Kidney (tissue), 14 donors: ENCODE measurements around the gene TBX21. TPM values are rescaled to one million over a fixed set of nuclear protein-coding genes. Genes with fewer than 3 reads are reported as not detected.

Source experiments
- DNase-seq, 5 donors: peaks; one replicate each; pipeline ENCODE4 v3.0.0-alpha.2; 2013 to 2020
- FAIRE-seq: peaks from 2 replicates; lab custom pipeline; 2012; peaks lifted over from hg19 to GRCh38; lab: Jason Lieb, UNC
- H3K27ac ChIP-seq, 2 donors: one replicate each; pipeline ENCODE4 v1.7.0; 2013; ENCODE audit warnings: low read depth in 2 of 2, low read length in 2 of 2, inconsistent platforms in 1 of 2
- H3K27me3 ChIP-seq: one replicate; pipeline ENCODE4 v1.7.1; 2013; ENCODE audit warnings: low read length, inconsistent platforms; ENCODE audit not compliant: control insufficient read depth, insufficient read depth
- H3K36me3 ChIP-seq, 3 donors: one replicate each; pipeline versions ENCODE4 v1.7.0 to v1.7.1; 2013; ENCODE audit warnings: low read length in 3 of 3, control low read depth in 1 of 3, inconsistent platforms in 1 of 3; ENCODE audit not compliant: insufficient read depth in 3 of 3, control insufficient read depth in 2 of 3
- H3K4me1 ChIP-seq, 3 donors: one replicate each; pipeline versions ENCODE4 v1.7.0 to v1.7.1; 2013; ENCODE audit warnings: low read length in 3 of 3, inconsistent platforms in 1 of 3, low read depth in 1 of 3; ENCODE audit not compliant: control insufficient read depth in 2 of 3, insufficient read depth in 2 of 3
- H3K4me3 ChIP-seq, 3 donors: one replicate each; pipeline versions ENCODE4 v1.7.0 to v1.8.1; 2013; ENCODE audit warnings: low read length in 3 of 3, control low read depth in 1 of 3, inconsistent platforms in 1 of 3
- H3K9ac ChIP-seq, 3 donors: one replicate each; pipeline versions ENCODE4 v1.7.0 to v1.7.1; 2013; ENCODE audit warnings: low read length in 3 of 3, control low read depth in 1 of 3, inconsistent platforms in 1 of 3
- H3K9me3 ChIP-seq, 3 donors: one replicate each; pipeline versions ENCODE4 v1.7.0 to v1.7.1; 2013; ENCODE audit warnings: low read length in 3 of 3, control low read depth in 1 of 3, inconsistent platforms in 1 of 3; ENCODE audit not compliant: control insufficient read depth in 2 of 3, insufficient read depth in 1 of 3
- CTCF ChIP-seq: IDR thresholded peaks from 3 replicates; pipeline ENCODE4 v1.5.1; 2012; ENCODE audit warnings: mild to moderate bottlenecking, moderate library complexity, borderline replicate concordance; ENCODE audit not compliant: insufficient read depth; ENCODE audit errors: extremely low read depth
- intact Hi-C: fragments of 100-400 bp; cut with DNase I; formaldehyde crosslinking; loops from one replicate; pipeline ENCODE4 v1.11.1; 2022
- polyA plus RNA-seq: library from polyadenylated mRNA; stranded (reverse); fragments of 350-450 nt; fragmentation: Illumina TruSeq; extraction: RNeasy Lipid Tissue Mini Kit (QIAGEN cat#74804); gene quantifications from one replicate; pipeline ENCODE4 v1.2.3, GENCODE V29; 2014; ENCODE audit warnings: low read depth, low replicate concordance; ENCODE audit not compliant: insufficient read depth
- total RNA-seq: library from RNA; stranded (reverse); fragmentation: NEBNext Ultra II Directional; extraction: Animal tissue kit (Norgen Biotek cat#: 25700); gene quantifications from one replicate; pipeline ENCODE4 v1.2.1, GENCODE V29; 2021
- donor health status: control.
- donor health status: control.
- donor health status: control.
- donor health status: control.
- donor health status: control.
- donor health status: DM: yes; HTN: yes; CAD: no.
- donor health status: Normal renal cell carcinoma (clear cell type).

Gene TBX21
- total and polyA plus RNA-seq, 2 donors from 2014 or later, result 0.24 to 1.9 TPM

DNA sequence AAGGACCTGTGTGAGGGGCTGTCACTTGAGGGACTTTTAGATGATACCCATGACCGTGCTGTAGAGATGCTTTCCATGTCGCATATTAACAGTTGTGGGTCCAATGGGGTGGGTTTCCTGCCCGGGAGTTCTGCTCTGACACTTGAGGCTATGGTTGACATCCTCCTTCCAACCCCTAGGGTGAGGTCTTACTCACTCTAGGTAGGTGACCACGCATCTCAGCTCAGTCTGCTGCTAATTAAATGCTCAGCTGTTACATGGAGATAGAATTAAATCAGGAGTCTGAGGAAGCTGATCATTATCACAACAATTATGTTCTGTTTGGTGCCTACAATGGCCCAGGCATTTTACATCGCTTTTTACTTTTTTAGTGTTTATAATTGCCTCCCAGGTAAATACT, 48.4 kb downstream of the TBX21 start:
- DNase-seq (no peak), FAIRE-seq (no peak)
- intact Hi-C loops, result no loop called here
- H3K4me3 ChIP-seq, result no peak overlapping the region
- no peaks in the 10 kb centered on the region for H3K9me3 ChIP-seq
- H3K36me3 ChIP-seq, result no peaks in the 10 kb centered on the region
- H3K9ac ChIP-seq, result no peak overlapping the region
- TF ChIP-seq CTCF, result no peak
- no peak overlapping the region for H3K27ac ChIP-seq
- peaks cover 4% of the 10 kb centered on the region for H3K27me3 ChIP-seq
- no peaks in the 10 kb centered on the region for H3K4me1 ChIP-seq

- H3K9ac ChIP-seq, result no peak overlapping the region
- no peaks in the 10 kb centered on the region for H3K4me1 ChIP-seq
- H3K36me3 ChIP-seq, result no peaks in the 10 kb centered on the region
- FAIRE-seq (no peak), DNase-seq (peak in 4 of 5 donors; percentile 54 to 81 (median 74))
- intact Hi-C loops, result no loop called here
- H3K4me3 ChIP-seq, result no peak overlapping the region
- TF ChIP-seq CTCF, result no peak
- peaks cover 9% of the 10 kb centered on the region for H3K27me3 ChIP-seq
- H3K27ac ChIP-seq, result no peak overlapping the region
- no peaks in the 10 kb centered on the region for H3K9me3 ChIP-seq
These were observed 52.6 kb downstream of the TBX21 start for GRCh38 chr17:47785538-47786123.

- intact Hi-C loops, result no loop called here
- no peak for FAIRE-seq
- peak in 4 of 5 donors; percentile 44 to 86 (median 56) for DNase-seq
- H3K4me1 ChIP-seq, result no peaks in the 10 kb centered on the region
- peaks cover 20% of the 10 kb centered on the region for H3K27me3 ChIP-seq
- no peak overlapping the region for H3K4me3 ChIP-seq
- H3K27ac ChIP-seq, result no peak overlapping the region
- TF ChIP-seq CTCF, result peak; percentile 41
- no peak overlapping the region for H3K9ac ChIP-seq
- no peaks in the 10 kb centered on the region for H3K9me3 ChIP-seq
- H3K36me3 ChIP-seq, result no peaks in the 10 kb centered on the region
These were observed 56.9 kb downstream of the TBX21 start for GRCh38 chr17:47789611-47790561.
